Occipital lobe (tissue), 2 donors: ENCODE measurements around the gene IDUA. TPM values are rescaled to one million over a fixed set of nuclear protein-coding genes. Genes with fewer than 3 reads are reported as not detected.

Source experiments
- DNase-seq: peaks from one replicate; lab custom pipeline; 2025; lab: John Stamatoyannopoulos, UW
- total RNA-seq: library from RNA; depleted of rRNA; stranded (reverse); fragments of >200 nt; gene quantifications from one replicate; pipeline ENCODE4 v1.2.3, GENCODE V29; 2014

The IDUA gene
- total RNA-seq, 1 donor from 2014 or later, result 6.9 TPM

- no peak for DNase-seq
Measured at GRCh38 chr4:956531-957230, 30.2 kb upstream of the IDUA start.

GRCh38 chr4:957231-957580 is 29.6 kb upstream of the IDUA start:
- DNase-seq, result no peak

DNA sequence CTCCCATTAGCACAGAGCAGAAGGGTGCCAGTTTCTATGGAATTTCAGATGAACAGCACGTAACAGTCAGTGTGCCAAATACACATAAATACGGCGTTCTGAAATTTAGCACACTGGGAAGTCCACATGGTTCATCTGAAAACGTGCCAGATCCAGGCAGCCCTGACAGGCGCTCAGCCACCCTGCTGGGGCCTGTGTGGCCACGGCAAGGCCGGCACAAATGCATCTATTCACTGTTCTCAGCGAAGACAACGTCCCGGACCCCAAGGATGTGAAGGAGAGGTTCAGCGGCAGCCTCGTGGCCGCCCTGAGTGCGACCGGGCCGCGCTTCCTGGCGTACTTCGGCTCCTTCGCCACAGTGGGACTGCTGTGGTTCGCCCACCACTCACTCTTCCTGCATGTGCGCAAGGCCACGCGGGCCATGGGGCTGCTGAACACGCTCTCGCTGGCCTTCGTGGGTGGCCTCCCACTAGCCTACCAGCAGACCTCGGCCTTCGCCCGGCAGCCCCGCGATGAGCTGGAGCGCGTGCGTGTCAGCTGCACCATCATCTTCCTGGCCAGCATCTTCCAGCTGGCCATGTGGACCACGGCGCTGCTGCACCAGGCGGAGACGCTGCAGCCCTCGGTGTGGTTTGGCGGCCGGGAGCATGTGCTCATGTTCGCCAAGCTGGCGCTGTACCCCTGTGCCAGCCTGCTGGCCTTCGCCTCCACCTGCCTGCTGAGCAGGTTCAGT is 29.1 kb upstream of the IDUA start:
- no peak for DNase-seq

- no peak for DNase-seq
Measured at GRCh38 chr4:958314-958665, 28.6 kb upstream of the IDUA start.

DNA sequence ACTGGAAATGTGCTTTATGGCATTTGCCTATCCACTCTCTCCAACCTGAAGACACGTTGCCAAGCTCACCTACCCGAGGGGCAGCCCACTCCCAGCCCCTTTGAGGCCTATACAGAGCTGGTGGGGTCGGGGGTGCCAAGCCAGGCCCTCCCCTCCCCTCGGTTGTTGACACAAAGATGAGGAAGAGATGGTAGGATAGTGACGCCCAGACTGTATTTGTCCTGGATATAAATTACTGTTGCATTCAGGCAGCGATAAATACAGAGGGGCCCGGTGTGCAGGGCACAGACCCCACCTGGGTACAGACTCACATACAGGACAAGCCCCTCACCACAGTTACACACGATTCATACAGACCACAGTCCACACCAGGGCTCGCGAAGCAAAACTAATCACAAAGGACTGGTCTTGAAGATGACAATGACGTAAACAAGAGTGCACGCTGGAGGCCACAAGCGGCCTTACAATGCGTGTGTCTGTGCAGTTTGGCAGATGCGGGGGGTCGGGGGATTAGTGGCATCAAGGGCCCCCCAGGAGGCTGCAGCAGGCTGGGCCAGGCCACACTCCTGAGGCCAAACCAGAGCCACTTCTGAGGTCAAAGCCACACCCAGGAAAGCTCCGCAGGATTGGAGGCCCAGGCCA is 28.0 kb upstream of the IDUA start:
- no peak for DNase-seq

DNA sequence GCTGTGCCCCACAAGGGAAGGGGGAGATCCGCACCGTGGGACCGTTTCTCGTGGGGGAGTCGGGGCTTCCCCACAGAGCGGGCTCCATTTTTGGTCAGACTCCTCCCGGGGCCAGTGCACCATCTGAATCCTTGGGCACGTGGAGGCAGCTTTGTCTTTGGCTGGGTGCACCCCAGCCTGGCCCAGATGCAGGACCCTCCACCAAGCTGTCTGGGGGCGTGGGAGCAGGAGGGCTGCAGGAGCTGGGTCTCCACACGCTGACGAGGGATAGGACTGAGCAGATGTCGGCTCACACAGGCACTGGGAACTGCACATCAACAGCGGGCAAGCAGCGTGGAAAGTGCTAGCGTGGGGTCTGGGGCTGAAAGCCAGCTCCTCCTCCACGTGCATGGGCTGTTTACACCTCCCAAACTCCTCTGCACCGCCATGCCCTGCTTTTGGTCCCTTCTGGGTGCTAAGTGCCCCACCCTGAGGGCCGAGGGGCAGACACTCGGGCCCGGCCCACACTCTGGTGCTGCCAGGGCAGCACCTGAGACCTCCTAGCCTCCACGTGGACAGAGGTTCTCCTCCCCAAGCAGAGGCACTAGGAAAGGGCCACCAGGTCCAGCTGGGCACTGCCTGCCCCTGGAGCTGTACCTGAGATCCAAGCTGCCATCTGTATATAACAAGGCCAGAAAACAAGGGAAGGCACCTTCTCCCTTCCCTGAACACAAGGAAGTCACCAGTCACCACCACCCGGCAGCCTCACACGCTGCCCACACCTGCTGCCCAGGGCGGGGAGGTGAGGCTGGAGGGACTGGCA is 27.3 kb upstream of the IDUA start:
- no peak for DNase-seq

- no peak for DNase-seq
Measured at GRCh38 chr4:960140-960635, 26.7 kb upstream of the IDUA start.

GRCh38 chr4:960636-961350 is 26.1 kb upstream of the IDUA start:
- no peak for DNase-seq

DNA sequence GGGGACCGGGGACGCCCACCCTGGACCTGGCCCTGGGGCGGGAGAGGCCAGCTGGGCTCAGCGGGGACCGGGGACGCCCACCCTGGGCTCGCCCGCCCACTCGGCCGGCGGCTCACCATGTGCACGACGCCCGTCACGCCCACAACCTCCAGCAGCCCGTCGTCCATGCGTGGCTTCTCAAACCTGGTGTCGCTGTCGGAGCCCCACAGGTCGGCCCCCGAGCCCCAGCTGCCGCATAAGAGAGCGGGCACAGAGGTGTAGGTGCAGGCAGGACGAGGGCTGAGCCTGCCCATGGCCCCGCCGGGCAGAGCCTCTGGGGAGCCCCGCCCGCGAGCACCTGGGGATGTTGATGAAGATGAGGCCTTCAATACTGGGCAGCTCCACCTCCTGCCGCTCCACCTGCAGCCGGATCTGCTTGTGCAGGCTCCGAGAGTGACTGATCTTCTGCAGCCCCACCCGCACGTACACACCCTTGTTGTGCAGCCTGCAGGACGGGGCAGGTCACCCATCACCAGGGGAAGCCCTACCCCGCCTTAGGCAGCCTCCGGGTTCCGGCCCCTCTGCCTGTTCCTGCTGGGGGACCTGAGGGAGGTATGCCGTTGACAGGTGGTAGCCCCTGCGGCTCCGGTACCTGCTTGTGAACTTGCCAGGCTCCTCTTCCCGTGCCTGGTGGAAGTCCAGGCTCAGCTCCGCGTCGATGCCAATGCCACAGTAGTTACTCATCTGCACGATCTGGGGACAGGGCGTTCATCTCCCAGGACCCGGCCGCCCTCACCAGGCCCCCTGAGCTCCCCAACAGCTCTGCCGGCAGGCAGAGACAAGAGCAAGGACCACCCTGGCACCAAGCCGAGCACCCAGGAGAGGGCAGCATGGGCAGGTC is 25.3 kb upstream of the IDUA start:
- no peak for DNase-seq

- DNase-seq, result no peak
Measured at GRCh38 chr4:962231-963208, 24.3 kb upstream of the IDUA start.

GRCh38 chr4:963276-964225 is 23.3 kb upstream of the IDUA start:
- no peak for DNase-seq

GRCh38 chr4:964346-965025 is 22.4 kb upstream of the IDUA start:
- no peak for DNase-seq

- no peak for DNase-seq
Measured at GRCh38 chr4:965048-965765, 21.6 kb upstream of the IDUA start.

DNA sequence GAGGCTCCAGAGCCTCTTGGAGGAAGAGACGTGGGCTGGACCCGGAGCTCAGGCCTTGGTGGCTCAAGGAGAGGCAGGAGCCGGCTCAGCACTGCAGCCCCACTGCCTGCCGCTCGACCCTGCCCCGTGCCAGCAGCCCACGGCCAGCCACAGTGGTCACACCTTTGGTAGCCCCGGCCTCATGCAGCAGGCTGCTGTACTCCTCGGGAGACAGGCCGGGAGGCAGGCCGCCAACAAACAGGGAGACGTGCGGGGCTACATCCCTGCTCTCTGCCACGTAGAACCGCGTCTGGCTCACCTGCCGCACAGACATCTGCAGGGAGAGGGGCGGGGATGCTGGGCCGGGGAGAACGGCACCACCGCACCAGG is 21.1 kb upstream of the IDUA start:
- DNase-seq, result no peak

DNA sequence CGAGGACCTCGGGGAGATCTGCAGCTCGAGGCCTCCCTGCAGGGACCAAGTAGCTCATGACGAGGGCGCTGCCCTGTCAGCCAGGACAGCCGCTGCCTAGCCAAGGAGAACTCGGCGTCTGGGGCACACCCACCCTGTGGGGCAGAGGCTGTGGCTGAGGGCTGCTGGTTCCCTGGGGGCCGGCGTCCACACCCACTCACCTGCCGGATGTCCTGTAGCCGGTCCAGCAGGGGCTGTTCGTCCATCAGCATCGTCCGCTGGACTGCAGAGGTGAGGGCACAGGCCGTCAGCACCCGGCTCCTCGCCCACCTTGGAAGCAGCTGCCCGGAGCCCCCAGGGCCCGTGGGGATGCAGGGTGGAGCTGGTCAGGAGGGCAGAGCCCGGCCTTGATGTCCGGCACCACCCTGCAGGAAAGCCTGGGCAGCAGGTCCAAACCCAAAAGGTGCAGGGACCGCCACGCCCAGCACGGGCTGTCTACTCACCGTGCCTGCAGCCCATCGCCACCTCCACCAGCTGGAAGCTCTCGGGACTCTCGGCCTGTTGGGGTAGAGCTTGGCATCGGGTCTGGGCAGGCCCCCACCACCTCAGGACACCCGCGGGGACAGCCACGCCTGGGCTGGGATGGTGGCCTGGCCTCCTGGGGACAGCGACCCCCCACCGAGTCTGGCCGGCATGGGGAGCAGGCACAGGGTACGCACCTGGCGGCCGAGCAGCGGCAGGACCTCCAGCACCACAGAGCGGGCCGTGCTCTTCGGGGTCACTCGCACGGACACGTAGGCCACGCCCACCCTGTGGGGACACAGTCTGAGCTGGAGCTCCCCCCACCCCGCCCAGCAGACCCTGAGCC is 20.4 kb upstream of the IDUA start:
- DNase-seq, result no peak
